ENCODE data around the gene CHPF2. TPM values are rescaled to one million over a fixed set of nuclear protein-coding genes. Genes with fewer than 3 reads are reported as not detected.
A peak's percentile ranks its signal among the peaks of the same experiment; 100 is the strongest.

CHPF2 gene, protein sequence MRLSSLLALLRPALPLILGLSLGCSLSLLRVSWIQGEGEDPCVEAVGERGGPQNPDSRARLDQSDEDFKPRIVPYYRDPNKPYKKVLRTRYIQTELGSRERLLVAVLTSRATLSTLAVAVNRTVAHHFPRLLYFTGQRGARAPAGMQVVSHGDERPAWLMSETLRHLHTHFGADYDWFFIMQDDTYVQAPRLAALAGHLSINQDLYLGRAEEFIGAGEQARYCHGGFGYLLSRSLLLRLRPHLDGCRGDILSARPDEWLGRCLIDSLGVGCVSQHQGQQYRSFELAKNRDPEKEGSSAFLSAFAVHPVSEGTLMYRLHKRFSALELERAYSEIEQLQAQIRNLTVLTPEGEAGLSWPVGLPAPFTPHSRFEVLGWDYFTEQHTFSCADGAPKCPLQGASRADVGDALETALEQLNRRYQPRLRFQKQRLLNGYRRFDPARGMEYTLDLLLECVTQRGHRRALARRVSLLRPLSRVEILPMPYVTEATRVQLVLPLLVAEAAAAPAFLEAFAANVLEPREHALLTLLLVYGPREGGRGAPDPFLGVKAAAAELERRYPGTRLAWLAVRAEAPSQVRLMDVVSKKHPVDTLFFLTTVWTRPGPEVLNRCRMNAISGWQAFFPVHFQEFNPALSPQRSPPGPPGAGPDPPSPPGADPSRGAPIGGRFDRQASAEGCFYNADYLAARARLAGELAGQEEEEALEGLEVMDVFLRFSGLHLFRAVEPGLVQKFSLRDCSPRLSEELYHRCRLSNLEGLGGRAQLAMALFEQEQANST
- total RNA-seq (2022) (48.1 and 51.3 TPM in 2 replicates), Bru-seq, nascent RNA (percentile 80 among the genes with signal in this experiment), BruChase-seq, experiment 1, labeled RNA remaining after a 6-hour chase (percentile 95 among the genes with signal in this experiment), BruChase-seq, experiment 2, labeled RNA remaining after a 2-hour chase (percentile 94 among the genes with signal in this experiment)
- long read RNA-seq, transcript CHPF2-201 (4 exons, 3,978 nt) = major isoform, 34 of 42 reads
- long read RNA-seq, partial matches to known transcripts = 1 of 42 reads
- long read RNA-seq, other reads (novel, unspliced or antisense) = 7 of 42 reads

DNA sequence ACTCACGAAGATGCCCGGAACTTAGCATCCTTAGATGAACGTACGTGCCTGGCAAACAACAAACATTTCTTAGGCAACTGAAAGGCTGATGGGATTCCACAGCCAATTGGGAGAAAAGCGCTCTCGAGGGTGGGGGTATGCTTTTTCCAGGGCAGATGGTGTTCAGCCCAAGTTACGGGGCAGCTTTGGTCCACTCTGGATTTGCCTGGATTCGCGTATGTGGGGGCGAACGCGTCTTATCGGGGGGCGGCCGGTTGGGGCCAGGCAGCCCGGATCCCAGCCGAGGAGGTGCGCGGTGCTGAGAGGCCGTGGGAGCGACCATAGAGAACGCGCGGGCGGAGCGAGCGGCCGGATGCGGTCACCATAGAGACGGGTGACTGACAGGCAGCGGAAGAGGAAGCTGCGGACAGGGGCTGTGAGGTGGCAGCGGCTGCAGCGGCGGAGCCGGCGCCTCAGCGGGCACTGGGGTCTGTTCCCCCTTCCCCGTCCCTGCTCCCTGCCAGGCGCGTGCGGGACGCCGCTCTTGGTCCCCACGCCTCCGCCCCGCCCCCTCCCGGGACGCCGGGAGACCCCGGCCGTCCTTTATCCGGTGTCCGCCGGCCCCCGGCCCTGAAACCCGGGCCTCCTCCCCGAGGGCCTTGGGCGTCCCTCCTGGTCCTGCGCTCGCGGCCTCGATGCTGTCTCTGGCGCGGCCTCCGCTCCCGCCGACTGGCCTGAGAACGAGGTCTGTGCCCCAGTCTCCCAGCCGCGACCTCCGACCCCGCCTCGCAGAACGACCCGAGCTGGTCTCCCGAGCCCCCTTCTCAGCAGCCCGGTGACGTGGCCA is at the start of gene CHPF2:
Gene CHPF2, plus strand, starts transcription at position 393 of the 826 bp plus-strand sequence. CDS start 1,529 bp downstream, outside the sequence.
- Mint-ChIP-seq H3K4me3 (ENCODE audit: low read depth, unreplicated experiment) (peak within 1 kb of the TSS; percentile 91), H3K27ac (ENCODE audit: unreplicated experiment) (peak within 1 kb of the TSS; percentile 88), H3K4me1 (ENCODE audit: low read depth, unreplicated experiment) (peaks cover 11% of the 10 kb centered on the region), H3K9me3 (ENCODE audit: low read depth, unreplicated experiment) (no peaks in the 10 kb centered on the region), H3K36me3 (ENCODE audit: insufficient read depth, unreplicated experiment) (peaks cover 32% of the 10 kb centered on the region), H3K27me3 (ENCODE audit: unreplicated experiment) (no peaks in the 10 kb centered on the region)
- TF ChIP-seq, protein P1, sequence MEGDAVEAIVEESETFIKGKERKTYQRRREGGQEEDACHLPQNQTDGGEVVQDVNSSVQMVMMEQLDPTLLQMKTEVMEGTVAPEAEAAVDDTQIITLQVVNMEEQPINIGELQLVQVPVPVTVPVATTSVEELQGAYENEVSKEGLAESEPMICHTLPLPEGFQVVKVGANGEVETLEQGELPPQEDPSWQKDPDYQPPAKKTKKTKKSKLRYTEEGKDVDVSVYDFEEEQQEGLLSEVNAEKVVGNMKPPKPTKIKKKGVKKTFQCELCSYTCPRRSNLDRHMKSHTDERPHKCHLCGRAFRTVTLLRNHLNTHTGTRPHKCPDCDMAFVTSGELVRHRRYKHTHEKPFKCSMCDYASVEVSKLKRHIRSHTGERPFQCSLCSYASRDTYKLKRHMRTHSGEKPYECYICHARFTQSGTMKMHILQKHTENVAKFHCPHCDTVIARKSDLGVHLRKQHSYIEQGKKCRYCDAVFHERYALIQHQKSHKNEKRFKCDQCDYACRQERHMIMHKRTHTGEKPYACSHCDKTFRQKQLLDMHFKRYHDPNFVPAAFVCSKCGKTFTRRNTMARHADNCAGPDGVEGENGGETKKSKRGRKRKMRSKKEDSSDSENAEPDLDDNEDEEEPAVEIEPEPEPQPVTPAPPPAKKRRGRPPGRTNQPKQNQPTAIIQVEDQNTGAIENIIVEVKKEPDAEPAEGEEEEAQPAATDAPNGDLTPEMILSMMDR (IDR thresholded peaks at IDR 0.05; ENCODE audit: unreplicated experiment) = no peak
- intact Hi-C loops (cut with micrococcal nuclease; ENCODE audit: unreplicated experiment) = no loop called here
- CTCF ChIA-PET = interaction anchor here (1.1 kb wide), 1 partner anchor 12 kb away, joined by 3 read pairs; no protein-coding TSS in a partner anchor
- DNase-seq = peak; percentile 89
- no TSS peak for BruUV-seq (replicated peaks)

DNA sequence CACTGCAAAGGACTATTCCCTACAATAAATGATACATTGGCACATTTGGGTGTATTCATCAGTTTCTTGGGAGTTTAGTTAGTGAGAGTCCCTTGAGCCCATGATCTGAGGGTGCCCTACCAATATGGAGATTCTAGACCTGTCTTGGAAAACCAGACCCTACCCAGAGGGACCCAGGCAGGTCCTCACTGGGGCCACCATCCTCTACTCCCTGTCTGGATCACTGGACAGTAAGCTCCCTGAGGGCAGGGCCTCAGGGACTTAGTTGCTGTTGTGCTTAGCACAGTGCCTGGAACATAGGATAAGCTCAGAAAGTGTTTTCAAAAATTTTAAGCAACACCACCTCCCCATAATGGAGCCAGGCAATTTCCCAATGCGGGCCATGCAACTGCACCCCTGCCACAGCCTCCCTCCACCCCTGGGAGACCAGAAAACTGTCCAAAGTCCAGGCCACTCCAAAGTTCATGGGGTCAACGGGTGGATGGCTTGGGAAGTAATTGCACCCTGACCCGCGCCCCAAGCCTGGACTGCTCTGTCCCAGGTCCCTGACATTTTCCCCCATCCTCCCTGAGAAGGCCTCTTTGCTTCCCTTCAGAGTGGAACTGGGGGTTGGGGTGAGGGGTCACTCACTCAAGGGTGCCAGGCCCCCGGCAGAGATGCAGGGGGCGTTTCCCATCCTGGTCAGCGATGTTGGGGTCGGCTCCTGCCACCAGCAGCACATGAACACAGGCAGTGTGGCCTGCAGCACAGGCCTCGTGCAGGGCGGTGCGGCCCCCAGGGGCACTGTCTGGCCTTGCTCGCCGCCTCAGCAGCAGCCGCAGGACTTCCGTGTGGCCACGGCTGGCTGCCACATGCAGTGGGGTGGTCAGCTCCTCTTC is 46.3 kb upstream of the CHPF2 start:
- Mint-ChIP-seq H3K36me3 (ENCODE audit: insufficient read depth, unreplicated experiment) (no peaks in the 10 kb centered on the region), H3K27me3 (ENCODE audit: unreplicated experiment) (peaks cover 70% of the 10 kb centered on the region), H3K4me1 (ENCODE audit: low read depth, unreplicated experiment) (no peaks in the 10 kb centered on the region), H3K9me3 (ENCODE audit: low read depth, unreplicated experiment) (no peaks in the 10 kb centered on the region), H3K27ac (ENCODE audit: unreplicated experiment) (no peak overlapping the region), H3K4me3 (ENCODE audit: low read depth, unreplicated experiment) (no peak overlapping the region)
- intact Hi-C loops (cut with micrococcal nuclease; ENCODE audit: unreplicated experiment) = no loop called here
- CTCF ChIA-PET = no interaction called here
- no TSS peak for BruUV-seq (replicated peaks)
- no peak for DNase-seq
- TF ChIP-seq, protein P1 (IDR thresholded peaks at IDR 0.05; ENCODE audit: unreplicated experiment) = no peak

DNA sequence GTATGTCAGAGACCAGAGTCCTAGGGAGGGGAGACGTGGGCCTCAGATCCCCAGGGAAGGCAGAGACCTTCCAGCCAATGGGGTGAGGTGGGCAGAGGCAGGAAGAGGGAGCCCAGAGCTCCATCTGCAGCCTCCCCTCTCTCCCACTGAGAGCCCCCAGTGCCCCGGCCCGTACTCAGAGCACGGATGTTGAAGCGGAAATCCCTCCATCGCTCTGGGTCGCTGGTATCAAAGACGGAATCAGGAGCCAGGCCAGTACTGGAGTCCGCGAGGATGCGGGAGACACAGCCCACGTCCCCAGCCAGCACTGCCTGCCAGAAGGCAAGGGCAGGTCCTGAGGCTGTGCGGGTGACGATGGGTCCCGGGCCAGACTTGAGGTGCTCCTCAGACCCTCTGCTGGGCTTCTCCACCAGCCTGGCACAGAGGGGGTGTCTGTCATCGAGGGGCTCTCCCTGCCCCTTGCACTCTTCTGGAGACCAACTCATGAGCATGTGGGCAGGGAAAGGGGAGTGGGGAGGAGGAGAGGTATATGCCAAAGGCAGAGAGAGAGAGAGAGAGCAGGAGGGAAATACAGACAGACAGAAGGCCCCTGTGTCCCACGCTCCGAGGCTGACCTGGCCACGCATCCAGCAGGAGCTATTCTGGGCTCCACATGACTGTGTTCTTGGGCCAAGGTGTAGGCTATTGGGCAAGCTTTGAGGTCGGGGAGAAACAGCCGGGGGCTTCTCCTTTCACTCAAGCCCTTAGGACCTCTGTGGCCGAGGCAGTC is 45.5 kb upstream of the CHPF2 start, which contains the start of gene ASB10:
Gene ASB10, minus strand, starts transcription at position 611 of the 769 bp plus-strand sequence. Its CDS starts 120 bp downstream, at position 491.
- DNase-seq = no peak

More for the DNA sequence above, 45.5 kb upstream of the CHPF2 start, which contains the start of gene ASB10:
- no peaks in the 10 kb centered on the region for H3K4me1 Mint-ChIP-seq (ENCODE audit: low read depth, unreplicated experiment)
- intact Hi-C loops (cut with micrococcal nuclease; ENCODE audit: unreplicated experiment) = no loop called here
- no peak within 1 kb of the TSS for H3K27ac Mint-ChIP-seq (ENCODE audit: unreplicated experiment)
- H3K36me3 Mint-ChIP-seq (ENCODE audit: insufficient read depth, unreplicated experiment) = no peaks in the 10 kb centered on the region
- peaks cover 70% of the 10 kb centered on the region for H3K27me3 Mint-ChIP-seq (ENCODE audit: unreplicated experiment)
- CTCF ChIA-PET = no interaction called here
- TF ChIP-seq, protein P1 (IDR thresholded peaks at IDR 0.05; ENCODE audit: unreplicated experiment) = no peak
- no peak within 1 kb of the TSS for H3K4me3 Mint-ChIP-seq (ENCODE audit: low read depth, unreplicated experiment)
- no peaks in the 10 kb centered on the region for H3K9me3 Mint-ChIP-seq (ENCODE audit: low read depth, unreplicated experiment)
- BruUV-seq (replicated peaks) = no TSS peak
